IPS-NIHi7 (cell line): ENCODE measurements around the gene MCF2L2.

Experiments used
- DNase-seq: peaks from one replicate; pipeline ENCODE4 v3.0.0; 2012; ENCODE audit warnings: mixed read lengths; ENCODE audit errors: extremely low spot score

MCF2L2 gene

DNA sequence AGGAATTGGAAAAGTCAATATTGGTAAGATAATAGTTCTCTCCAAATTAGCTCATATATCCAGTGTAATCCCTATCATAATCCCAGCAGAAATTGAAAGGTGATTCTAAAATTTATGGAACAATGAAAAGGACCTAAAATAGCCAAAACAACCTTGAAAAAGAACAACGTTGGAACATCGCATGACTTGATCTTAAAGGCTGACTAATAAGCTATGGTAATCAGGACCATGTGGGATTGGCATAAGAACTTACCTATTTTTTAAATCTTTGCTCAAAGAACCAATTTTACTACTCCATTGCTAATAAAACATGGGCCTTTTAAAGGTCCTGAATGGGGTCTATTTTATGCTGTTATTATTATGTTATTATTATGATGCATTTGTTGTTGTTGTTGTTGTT is 134.5 kb downstream of the MCF2L2 start:
- no peak for DNase-seq

DNA sequence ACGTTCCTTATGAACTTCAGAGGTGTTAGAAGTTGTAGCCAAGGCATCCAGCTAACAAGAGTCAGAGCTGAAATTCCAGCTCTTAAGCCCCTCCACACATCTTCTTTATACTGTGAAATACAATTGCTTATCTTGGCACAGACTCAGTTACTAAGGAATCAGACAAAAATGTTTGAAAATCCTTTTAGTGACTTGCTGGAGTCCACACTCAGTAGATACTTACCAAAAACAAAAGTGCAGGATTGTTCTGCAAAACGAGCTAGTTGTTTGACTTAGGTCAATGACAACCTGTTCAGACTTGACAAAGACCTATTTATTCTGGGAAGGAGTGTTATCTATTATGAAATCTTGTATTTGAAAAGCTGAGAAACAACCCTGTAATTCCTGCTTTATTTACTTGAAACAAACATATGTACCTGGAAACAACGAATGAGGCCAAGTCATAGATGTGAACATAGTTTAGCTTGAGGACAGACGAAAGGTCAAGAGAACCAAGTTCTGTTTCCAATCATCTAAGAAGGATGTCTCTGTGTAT is 136.9 kb downstream of the MCF2L2 start:
- no peak for DNase-seq

DNA sequence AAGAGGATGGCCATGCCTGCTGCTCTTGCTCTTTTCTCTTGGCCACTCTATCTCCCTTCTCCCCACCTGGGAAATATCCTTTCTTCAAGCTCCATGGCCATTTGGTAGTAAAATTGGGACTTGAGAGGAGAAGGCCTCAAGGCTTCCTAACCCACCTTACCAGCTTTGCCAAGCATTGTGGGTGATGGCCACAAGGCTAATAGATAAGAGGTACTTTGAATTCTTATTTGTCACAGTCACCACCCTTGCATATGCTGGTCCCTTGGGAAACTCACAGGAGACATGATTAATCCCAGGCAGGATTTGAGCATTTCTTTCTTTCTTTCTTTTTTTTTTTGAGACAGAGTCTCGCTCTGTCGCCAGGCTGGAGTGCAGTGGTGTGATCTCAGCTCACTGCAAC is 138.2 kb downstream of the MCF2L2 start:
- no peak for DNase-seq

DNA sequence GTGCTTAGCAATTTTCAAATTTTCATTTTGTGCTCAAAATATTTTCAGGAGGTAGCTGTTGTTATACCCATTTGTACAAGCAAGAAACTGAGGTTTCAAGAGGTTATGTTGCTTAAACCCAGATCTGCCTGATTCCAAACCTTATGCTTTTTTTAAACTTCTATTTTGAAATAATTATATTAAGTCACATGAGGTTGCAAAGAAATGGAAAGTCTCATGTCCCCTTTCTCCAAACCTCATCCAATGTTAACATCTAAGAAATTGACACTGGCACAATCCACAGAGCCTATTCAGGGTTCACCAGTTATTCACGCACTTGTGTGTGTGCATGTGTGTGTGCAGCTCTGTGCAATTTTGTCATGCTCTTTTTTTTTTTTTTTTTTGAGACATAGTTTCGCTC is 140.3 kb downstream of the MCF2L2 start:
- no peak for DNase-seq

DNA sequence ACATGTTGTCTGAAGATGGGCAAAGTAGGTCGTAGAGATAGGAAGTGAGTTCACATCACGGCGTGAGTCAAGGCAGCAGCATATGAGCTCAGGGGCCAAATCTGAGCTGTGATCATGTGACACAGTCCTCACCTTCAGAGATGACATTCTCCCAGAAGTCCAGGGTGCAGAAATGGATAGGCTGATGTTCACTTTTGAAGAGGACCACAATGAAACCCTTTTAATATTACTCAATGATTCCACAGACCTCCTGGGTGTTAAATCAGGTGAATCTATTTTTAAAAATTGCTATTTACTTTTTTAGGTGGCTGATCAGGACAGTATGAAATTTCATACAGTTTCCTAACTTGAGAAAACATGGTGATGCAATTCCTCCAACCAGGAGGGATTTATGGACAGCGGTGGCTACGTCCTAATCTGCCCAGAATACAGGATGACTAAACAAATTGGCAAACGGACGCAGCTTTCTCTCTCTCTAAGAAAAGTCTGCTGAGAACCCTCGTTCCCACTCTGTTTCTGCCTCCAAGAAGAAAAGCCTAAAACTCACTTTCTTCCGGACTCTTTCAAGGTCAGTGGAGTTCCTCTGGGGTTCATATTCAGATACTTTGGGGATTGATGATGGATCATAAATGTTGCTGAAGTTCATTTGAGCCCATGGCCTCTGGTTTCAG is 141.0 kb downstream of the MCF2L2 start:
- DNase-seq: no peak

- DNase-seq: peak; percentile 55
These were observed 142.5 kb downstream of the MCF2L2 start for GRCh38 chr3:183285828-183286457.

- DNase-seq: no peak
These were observed 143.1 kb downstream of the MCF2L2 start for GRCh38 chr3:183285318-183285717.

DNA sequence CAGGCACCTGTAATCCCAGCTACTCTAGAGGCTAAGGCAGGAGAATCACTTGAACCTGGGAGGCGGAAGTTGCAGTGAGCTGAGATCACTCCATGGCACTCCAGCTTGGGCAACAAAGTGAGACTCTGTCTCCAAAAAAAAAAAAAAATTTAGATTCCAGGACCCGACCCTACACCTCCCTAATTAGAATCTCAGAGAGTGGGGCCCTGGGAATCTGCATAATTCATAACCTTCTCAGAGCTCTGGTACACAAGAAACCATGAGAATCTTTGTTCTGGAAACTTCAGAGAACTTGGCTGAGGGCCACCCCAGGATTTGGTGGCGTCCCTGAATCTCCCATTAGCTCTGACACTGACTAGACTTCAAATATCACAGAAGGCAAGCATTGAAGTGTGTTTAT is 143.8 kb downstream of the MCF2L2 start:
- DNase-seq: no peak

- no peak for DNase-seq
These were observed 144.5 kb downstream of the MCF2L2 start for GRCh38 chr3:183283886-183284285.

- no peak for DNase-seq
These were observed 147.2 kb downstream of the MCF2L2 start for GRCh38 chr3:183281126-183281797.

- DNase-seq: no peak
These were observed 149.0 kb downstream of the MCF2L2 start for GRCh38 chr3:183279371-183279770.

- DNase-seq: no peak
These were observed 149.8 kb downstream of the MCF2L2 start for GRCh38 chr3:183278479-183279088.

- DNase-seq: no peak
These were observed 151.2 kb downstream of the MCF2L2 start for GRCh38 chr3:183277260-183277659.

DNA sequence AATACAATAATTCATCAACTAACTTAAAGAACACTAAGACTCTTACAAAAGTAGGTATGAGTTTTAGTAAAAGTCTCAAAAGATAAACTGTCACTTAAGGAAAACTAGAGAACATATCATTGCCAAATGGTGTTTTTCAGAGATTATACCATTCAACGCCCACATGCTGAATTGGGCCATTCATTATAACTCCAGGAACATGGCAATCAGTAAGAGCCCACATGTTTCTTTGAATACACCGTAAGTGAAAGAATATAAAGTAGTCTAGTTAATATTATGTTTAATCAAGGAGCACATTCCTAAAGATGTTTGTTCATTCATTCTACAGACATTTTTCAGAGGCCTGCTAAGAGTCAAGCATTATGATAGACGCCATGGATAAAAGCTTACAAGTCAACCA is 152.5 kb downstream of the MCF2L2 start:
- DNase-seq: no peak

- no peak for DNase-seq
These were observed 153.0 kb downstream of the MCF2L2 start for GRCh38 chr3:183275418-183275817.

DNA sequence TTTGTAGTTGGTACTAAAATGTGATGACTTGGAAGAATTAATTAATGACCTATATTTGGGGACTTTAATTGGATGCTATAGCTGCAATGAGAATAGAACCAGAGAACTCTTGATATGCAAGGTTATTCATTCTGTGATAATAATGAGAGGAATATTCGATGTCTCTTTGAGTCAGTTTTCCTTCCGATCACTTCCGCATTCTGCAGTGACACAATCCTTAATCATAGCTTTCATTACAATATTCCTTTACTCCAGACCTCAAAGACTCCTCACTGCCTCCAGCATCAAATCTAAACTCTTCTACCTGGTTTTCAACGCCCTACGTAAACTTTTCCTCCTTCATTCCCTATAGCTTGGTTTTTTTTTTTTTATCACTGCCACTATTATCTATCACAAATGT is 153.8 kb downstream of the MCF2L2 start:
- no peak for DNase-seq

GRCh38 chr3:183272791-183273190 is 155.6 kb downstream of the MCF2L2 start:
- DNase-seq: no peak

DNA sequence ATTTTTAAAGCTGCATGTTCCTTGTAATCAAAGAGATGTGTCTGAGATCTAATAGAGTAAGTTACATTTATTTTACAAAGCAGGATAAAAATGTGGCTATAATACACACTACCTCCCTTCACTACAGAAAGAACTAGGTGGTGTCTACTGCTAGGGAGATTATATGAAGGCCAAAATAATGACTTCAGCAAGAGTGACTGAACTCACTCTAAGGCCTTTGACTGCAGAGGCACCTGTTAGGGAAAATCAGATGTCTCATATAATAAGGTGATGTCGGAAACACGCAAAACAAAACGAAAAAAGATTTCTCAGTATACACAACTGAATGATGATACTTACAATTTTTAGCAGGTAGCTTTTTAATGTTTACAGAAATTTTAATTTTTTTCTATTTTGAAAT is 156.3 kb downstream of the MCF2L2 start:
- DNase-seq: no peak

DNA sequence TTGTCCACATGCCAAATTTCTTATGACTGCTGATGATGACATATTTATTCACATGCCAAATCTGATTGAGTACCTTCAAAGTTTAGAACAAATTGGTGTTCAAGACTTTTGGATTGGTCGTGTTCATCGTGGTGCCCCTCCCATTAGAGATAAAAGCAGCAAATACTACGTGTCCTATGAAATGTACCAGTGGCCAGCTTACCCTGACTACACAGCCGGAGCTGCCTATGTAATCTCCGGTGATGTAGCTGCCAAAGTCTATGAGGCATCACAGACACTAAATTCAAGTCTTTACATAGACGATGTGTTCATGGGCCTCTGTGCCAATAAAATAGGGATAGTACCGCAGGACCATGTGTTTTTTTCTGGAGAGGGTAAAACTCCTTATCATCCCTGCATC is 158.1 kb downstream of the MCF2L2 start:
- DNase-seq: no peak

GRCh38 chr3:183269345-183269744 is 159.1 kb downstream of the MCF2L2 start:
- no peak for DNase-seq

DNA sequence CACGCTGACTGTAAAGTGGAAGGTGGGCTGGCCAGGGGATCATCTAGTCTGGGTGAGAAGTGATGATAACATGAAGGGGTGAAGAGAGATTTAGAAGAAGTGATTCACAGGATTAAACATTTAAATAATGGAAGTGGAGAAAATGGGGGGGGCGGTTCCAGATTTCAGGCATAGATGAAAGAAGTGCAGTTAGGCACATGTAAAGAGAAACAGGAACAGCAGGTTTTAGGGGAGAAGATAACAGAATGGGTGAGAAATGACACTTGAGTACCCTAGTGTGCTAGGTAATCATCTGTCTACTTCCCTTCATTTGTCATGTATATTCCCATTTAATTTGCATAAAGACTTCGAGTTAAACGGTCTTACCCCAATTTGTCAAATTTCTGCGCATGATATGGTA is 160.1 kb downstream of the MCF2L2 start:
- no peak for DNase-seq

DNA sequence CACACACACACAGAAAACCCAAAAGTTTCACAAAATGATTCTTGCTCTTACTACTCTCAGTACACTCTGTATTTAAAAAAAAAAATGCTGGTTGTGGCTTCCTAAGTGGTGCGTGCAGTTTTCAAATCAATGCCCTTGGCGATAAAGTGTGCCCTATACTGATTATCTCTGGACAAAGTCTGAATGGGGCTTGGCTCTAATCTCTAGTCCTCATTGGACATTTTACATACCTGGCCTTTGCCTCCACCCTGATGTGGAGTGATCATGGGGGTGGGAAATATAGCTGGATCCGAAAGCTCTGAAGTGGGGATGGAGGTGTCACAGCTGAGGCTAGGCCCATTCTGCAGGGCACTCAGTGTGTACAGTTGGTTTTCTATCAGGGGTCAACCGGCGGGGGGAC is 161.3 kb downstream of the MCF2L2 start:
- no peak for DNase-seq

- DNase-seq: no peak
These were observed 162.0 kb downstream of the MCF2L2 start for GRCh38 chr3:183266454-183266853.
